Epithelial cell of proximal tubule (primary cell): ENCODE data around the gene HSPG2. TPM values are rescaled to one million over a fixed set of nuclear protein-coding genes. Genes with fewer than 3 reads are reported as not detected.

ENCODE experiments used
- DNase-seq: peaks from one replicate; pipeline ENCODE4 v3.0.0-alpha.2; 2011; ENCODE audit warnings: low read depth
- H3K4me3 ChIP-seq: 2 replicates; pipeline ENCODE4 v1.5.1; 2011; ENCODE audit warnings: low read depth, mild to moderate bottlenecking, low read length
- CTCF ChIP-seq: conservative IDR thresholded peaks from 2 replicates; pipeline ENCODE4 v1.5.1; 2012; ENCODE audit warnings: low read depth, mild to moderate bottlenecking, low read length
- total RNA-seq: library from RNA; depleted of rRNA; stranded (reverse); fragments of >200 nt; gene quantifications from 2 replicates; pipeline ENCODE4 v1.2.3, GENCODE V29; 2015

Gene HSPG2
- total RNA-seq, 1 donor from 2014 or later: 156 TPM

GRCh38 chr1:21843996-21844395 is 93.1 kb downstream of the HSPG2 start:
- H3K4me3 ChIP-seq: no peak overlapping the region
- DNase-seq: no peak
- no peak for TF ChIP-seq CTCF

- TF ChIP-seq CTCF: no peak
- H3K4me3 ChIP-seq: no peak overlapping the region
- DNase-seq: no peak
Measured at GRCh38 chr1:21843208-21843607, 93.9 kb downstream of the HSPG2 start.

GRCh38 chr1:21842606-21843162 is 94.4 kb downstream of the HSPG2 start:
- no peak for TF ChIP-seq CTCF
- no peak overlapping the region for H3K4me3 ChIP-seq
- no peak for DNase-seq

GRCh38 chr1:21841852-21842466 is 95.2 kb downstream of the HSPG2 start:
- no peak overlapping the region for H3K4me3 ChIP-seq
- TF ChIP-seq CTCF: no peak
- no peak for DNase-seq

GRCh38 chr1:21840981-21841380 is 96.1 kb downstream of the HSPG2 start:
- TF ChIP-seq CTCF: no peak
- no peak for DNase-seq

GRCh38 chr1:21839337-21840037 is 97.6 kb downstream of the HSPG2 start:
- no peak for DNase-seq
- no peak overlapping the region for H3K4me3 ChIP-seq
- TF ChIP-seq CTCF: no peak

More at GRCh38 chr1:21840981-21841380, 96.1 kb downstream of the HSPG2 start:
- no peak overlapping the region for H3K4me3 ChIP-seq
